GM12865 (cell line): Measurements from ENCODE around the gene MAP3K7CL.

Source experiments
- DNase-seq: peaks from one replicate; pipeline ENCODE4 v3.0.0; 2010; ENCODE audit warnings: low read depth
- H3K4me3 ChIP-seq: 2 replicates; pipeline ENCODE4 v1.5.1; 2011; ENCODE audit warnings: mild to moderate bottlenecking, low read depth, low read length, control low read depth
- CTCF ChIP-seq: IDR thresholded peaks from 2 replicates; pipeline ENCODE4 v1.5.1; 2011; ENCODE audit warnings: low read length, control low read depth, low read depth, inconsistent platforms; ENCODE audit not compliant: insufficient read depth; ENCODE audit errors: missing control alignments

The MAP3K7CL gene

GRCh38 chr21:29218749-29219148 is 88.3 kb downstream of the MAP3K7CL start:
- no peak overlapping the region for H3K4me3 ChIP-seq
- no peak for DNase-seq
- TF ChIP-seq CTCF = no peak

DNA sequence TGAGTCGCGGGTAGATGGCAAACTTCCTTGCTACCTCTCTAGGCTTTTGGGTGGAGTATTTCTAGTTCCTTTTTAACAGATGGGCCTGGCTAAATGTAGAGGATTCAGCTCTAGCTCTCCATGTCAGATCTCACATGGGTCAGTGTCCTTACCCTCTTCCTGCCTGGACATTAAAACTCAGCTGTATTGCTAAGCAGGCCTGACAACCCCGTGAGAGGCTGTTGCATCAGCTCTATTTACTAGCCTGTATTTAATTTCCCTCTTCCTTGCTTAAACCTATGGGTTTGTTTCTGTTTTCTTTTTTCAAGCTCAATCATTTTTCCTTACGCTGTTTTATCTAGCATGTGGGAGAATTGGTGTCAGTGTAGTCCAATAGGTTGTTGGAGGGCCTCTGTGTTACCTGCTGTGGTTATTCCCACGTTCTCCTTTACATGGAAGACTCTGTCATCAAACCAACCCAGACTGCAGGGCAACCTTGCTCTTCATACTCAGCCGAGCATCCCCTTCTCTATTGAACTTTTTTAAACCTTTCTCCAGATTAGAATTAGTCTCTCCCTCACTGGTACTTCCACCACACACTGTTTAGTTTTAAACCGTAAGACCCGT is 88.8 kb downstream of the MAP3K7CL start:
- no peak for DNase-seq
- TF ChIP-seq CTCF = no peak

GRCh38 chr21:29221253-29221744 is 90.9 kb downstream of the MAP3K7CL start:
- no peak overlapping the region for H3K4me3 ChIP-seq
- TF ChIP-seq CTCF = no peak
- DNase-seq = no peak

More for the DNA sequence above, 88.8 kb downstream of the MAP3K7CL start:
- H3K4me3 ChIP-seq = no peak overlapping the region

- DNase-seq = peak; percentile 74
- H3K4me3 ChIP-seq = no peak overlapping the region
- no peak for TF ChIP-seq CTCF
Observed at GRCh38 chr21:29224006-29224405, 93.6 kb downstream of the MAP3K7CL start.
